NCI-H1436 treated with DMSO at 0.1 percent for 48 hours (cell line): ENCODE data around the gene U2AF1L4.
"Not testable (repeated sequence)": the region's sequence is repeated elsewhere in the genome, so short reads cannot be mapped to it uniquely, and the experiment has no call there.

Experiments used
- DNase-seq: peaks from one replicate; lab custom pipeline; 2025; lab: John Stamatoyannopoulos, UW

The U2AF1L4 gene

GRCh38 chr19:35725216-35725861 lies 19.9 kb downstream of the U2AF1L4 start:
- no peak for DNase-seq

DNA sequence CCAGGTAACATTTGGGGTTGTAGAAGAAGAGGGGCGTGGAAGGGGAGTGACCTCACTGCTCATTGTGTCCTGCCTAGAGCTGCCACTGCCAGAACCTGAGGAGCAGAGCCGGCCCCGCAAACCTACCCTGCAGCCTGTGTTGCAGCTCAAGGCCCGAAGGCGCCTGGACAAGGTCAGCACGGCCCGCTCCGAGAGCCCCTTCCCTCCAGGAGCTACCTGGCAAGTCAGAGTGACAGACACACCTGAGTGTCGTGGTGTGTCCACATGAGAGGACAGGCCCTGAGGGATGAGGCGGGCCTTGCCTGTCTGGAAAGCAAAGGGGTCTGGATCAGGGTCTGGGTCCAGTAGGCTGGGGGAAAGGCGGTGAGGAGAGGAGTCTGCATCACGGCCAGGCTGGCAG lies 20.7 kb downstream of the U2AF1L4 start:
- DNase-seq: no peak

DNA sequence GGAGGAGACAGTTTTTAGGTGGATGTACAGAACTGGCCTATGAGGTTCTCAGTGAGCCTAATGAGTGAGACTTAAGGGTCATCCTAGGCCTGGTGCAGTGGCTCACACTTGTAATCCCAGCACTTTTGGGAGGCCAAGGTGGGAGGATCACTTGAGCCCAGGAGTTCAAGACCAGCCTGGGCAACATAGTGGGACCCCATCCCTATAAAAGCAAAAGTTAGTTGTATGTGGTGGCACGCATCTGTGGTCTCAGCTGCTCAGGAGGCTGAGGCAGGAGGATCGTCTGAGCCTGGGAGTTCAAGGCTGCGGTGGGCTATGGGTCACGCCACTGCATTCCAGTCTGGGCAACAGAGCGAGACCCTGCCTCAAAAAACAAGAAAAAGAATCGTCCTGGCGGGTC lies 21.1 kb downstream of the U2AF1L4 start:
- DNase-seq: not testable (repeated sequence)

DNA sequence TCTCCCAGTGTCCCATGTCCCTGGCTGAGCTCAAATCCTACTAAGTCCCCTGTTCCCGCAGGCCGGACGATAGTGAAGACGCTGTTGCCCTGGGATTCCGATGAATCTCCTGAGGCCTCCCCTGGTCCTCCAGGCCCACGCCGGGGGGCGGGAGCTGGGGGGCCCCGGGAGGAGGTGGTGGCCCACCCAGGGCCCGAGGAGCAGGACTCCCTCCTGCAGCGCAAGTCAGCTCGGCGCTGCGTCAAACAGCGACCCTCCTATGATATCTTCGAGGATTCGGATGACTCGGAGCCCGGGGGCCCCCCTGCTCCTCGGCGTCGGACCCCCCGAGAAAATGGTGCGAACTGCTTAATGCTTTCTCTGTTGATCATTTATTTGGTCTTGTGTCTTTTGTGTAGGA lies 21.5 kb downstream of the U2AF1L4 start:
- DNase-seq: no peak

- no peak for DNase-seq
Measured at GRCh38 chr19:35722897-35723296, 22.3 kb downstream of the U2AF1L4 start.

DNA sequence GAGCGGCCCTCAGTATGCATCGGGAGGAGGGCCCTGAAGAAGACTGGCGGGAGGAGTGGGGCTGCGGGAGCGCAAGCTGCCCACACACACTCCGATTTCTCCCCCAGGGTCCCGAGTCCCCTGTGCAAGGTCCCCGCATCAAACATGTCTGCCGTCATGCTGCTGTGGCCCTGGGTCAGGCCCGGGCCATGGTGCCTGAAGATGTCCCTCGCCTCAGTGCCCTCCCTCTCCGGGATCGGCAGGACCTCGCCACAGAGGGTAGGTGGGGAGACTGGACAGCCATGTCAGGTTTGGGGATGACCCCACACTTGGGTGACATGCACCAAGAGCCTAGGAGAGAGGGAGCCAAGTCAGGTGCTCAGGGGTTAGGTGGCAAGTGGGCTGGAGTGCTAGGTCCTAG lies 22.8 kb downstream of the U2AF1L4 start:
- DNase-seq: no peak

- no peak for DNase-seq
Measured at GRCh38 chr19:35721374-35721773, 23.8 kb downstream of the U2AF1L4 start.

GRCh38 chr19:35720648-35721047 lies 24.6 kb downstream of the U2AF1L4 start:
- DNase-seq: no peak

- DNase-seq: no peak
Measured at GRCh38 chr19:35720163-35720524, 25.1 kb downstream of the U2AF1L4 start.

DNA sequence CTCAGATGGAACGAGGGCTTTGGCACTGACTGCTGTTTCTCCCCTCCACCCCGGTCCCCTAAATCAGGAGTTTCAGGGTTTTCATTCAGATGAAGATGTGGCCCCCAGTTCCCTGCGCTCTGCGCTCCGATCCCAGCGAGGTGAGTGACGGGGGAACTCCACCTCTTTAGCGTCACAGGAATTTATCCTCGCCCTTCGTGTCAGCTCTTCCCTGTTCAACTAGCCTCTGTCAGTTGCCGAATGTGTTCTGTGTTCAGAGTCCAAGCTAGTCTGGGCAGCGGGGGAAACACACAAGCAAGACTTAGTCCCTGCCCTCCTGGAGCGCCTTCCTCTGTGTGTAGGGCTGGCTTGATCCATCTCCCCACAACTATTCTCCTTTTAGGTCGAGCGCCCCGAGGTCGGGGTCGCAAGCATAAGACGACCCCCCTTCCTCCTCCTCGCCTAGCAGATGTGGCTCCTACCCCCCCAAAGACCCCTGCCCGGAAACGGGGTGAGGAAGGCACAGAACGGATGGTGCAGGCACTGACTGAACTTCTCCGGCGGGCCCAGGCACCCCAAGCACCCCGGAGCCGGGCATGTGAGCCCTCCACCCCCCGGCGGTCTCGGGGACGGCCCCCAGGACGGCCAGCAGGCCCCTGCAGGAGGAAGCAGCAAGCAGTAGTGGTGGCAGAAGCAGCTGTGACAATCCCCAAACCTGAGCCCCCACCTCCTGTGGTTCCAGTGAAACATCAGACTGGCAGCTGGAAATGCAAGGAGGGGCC lies 25.6 kb downstream of the U2AF1L4 start:
- no peak for DNase-seq

DNA sequence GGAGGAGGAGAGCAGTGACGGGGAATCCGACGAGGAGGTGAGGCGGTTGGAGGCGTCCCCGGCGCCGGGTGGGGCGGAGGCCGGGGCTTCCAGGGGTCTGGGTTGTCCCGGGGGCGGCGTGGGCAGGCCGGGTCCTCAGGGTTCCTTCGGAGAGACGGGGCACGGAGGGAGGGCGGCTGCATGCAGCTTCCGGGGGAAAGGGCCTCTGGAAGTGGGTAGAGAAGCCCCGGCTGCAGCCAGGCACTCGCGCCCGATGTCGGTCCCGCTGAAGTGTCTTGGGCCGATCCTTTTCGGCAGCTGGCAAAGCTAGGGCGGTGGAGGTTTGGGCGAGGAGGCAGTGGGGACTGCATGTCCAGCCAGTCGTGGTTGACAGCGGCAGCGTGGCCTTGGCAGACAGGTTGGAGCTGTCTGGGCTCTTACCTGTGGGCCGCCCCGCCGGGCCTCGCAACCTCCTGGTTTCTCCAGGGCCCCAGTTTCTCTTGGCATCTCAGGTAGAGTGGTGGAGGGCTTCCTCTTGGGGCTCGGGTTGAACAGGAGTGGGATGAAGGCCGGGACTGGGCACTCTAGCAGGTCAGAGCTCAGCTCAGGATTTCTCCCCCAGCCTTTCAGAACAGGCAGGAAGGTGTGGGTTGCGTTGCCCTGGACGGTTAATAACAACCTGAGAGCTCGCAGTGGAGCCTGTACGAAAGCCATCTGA lies 26.7 kb downstream of the U2AF1L4 start:
- no peak for DNase-seq

GRCh38 chr19:35717665-35718344 lies 27.4 kb downstream of the U2AF1L4 start, which contains the start of gene KMT2B:
Gene KMT2B (plus strand): TSS chr19:35718003. CDS start chr19:35718019, 16 bp downstream.
- DNase-seq: no peak

- DNase-seq: peak; percentile 70
Measured at GRCh38 chr19:35716801-35717664, 28.2 kb downstream of the U2AF1L4 start.

- DNase-seq: no peak
Measured at GRCh38 chr19:35715981-35716800, 29.0 kb downstream of the U2AF1L4 start.

GRCh38 chr19:35715355-35715809 lies 29.8 kb downstream of the U2AF1L4 start:
- DNase-seq: no peak

DNA sequence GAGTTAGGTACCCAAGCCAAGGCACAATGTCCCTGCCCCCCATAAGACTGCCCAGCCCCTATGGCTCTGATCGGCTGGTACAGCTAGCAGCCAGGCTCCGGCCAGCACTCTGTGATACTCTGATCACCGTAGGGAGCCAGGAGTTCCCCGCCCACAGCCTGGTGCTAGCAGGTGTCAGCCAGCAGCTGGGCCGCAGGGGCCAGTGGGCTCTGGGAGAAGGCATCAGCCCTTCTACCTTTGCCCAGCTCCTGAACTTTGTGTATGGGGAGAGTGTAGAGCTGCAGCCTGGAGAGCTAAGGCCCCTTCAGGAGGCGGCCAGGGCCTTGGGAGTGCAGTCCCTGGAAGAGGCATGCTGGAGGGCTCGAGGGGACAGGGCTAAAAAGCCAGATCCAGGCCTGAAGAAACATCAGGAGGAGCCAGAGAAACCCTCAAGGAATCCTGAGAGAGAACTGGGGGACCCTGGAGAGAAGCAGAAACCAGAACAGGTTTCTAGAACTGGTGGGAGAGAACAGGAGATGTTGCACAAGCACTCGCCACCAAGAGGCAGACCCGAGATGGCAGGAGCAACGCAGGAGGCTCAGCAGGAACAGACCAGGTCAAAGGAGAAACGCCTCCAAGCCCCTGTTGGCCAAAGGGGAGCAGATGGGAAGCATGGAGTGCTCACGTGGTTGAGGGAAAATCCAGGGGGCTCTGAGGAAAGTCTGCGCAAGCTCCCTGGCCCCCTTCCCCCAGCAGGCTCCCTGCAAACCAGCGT lies 30.4 kb downstream of the U2AF1L4 start:
- DNase-seq: no peak

DNA sequence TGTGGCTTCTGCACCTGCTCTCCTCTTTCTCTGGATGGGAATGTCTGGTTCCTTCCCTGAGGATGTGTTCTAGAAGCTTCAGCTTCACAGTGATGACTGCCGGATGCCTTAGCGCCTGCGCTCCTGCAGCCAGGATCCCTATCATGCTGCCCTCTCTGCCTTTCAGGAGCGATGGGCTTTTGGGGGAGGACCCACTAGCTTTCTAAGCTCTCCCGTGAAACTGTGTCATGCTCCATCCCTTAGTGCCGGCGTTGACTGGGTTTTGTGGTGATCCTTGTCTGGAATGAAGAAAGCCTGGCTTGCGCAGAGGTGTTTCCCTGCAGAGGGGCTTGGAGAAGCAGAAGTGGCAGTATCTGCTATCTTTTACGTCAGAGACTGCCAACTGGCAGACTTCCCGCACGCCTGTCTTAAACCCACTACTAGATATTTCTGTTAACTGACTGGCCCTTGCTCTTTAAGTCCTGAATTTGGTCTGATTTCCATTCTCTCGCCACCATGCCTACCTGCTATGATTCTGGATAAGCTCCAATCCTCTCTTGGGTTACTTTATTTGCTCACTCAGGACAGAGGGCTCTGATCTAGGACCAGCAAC lies 31.2 kb downstream of the U2AF1L4 start:
- DNase-seq: no peak

GRCh38 chr19:35713506-35713850 lies 31.7 kb downstream of the U2AF1L4 start:
- no peak for DNase-seq
